Sigmoid colon (tissue), 7 donors: ENCODE measurements around the gene C19orf67. TPM values are rescaled to one million over a fixed set of nuclear protein-coding genes. Genes with fewer than 3 reads are reported as not detected.

Experiments
- DNase-seq: peaks from one replicate; pipeline ENCODE4 v3.0.0-alpha.2; 2019
- H3K27ac ChIP-seq, 4 donors: fragments of 200-600 bp; sonication (generic); one replicate each; pipeline ENCODE4 v1.5.1; 2016 to 2019; ENCODE audit warnings: mild to moderate bottlenecking in 1 of 4
- H3K27me3 ChIP-seq, 3 donors: fragments of 200-600 bp; sonication (generic); one replicate each; pipeline ENCODE4 v1.5.1; 2019; ENCODE audit warnings: mild to moderate bottlenecking in 1 of 3
- H3K36me3 ChIP-seq, 4 donors: fragments of 200-600 bp; sonication (generic); one replicate each; pipeline ENCODE4 v1.5.1; 2016 to 2019
- H3K4me1 ChIP-seq, 4 donors: fragments of 200-600 bp; sonication (generic); one replicate each; pipeline ENCODE4 v1.5.1; 2017 to 2019
- H3K4me3 ChIP-seq, 4 donors: fragments of 200-600 bp; sonication (generic); one replicate each; pipeline ENCODE4 v1.5.1; 2017 to 2019; ENCODE audit warnings: mild to moderate bottlenecking in 2 of 4, moderate library complexity in 1 of 4
- H3K9me3 ChIP-seq, 4 donors: fragments of 200-600 bp in 3 of 4; sonication (generic) in 3 of 4; one replicate each; pipeline versions ENCODE4 v1.5.1 to v1.6.1; 2013 to 2019
- CTCF ChIP-seq, 4 experiments: fragments of 450-650 bp in 3 of 4; fragments of 200-600 bp in 1 of 4; IDR thresholded peaks; one replicate each; pipeline ENCODE4 v1.5.1; 2016 to 2019; ENCODE audit warnings: antibody characterized with exemption in 4 of 4, mild to moderate bottlenecking in 3 of 4, moderate library complexity in 2 of 4
- EP300 ChIP-seq, 4 donors: sonication (generic); formaldehyde crosslinking; IDR thresholded peaks; one replicate each; pipeline ENCODE4 v1.6.1; 2017; ENCODE audit warnings: antibody characterized with exemption in 4 of 4
- POLR2A ChIP-seq, 2 donors: fragments of 450-650 bp; IDR thresholded peaks; one replicate each; pipeline ENCODE4 v1.6.1; 2016; ENCODE audit warnings: antibody characterized with exemption in 2 of 2, mild to moderate bottlenecking in 2 of 2, moderate library complexity in 2 of 2
- POLR2AphosphoS5 ChIP-seq, 4 donors: sonication (generic); formaldehyde crosslinking; IDR thresholded peaks; one replicate each; pipeline ENCODE4 v1.6.1; 2017; ENCODE audit warnings: antibody characterized with exemption in 4 of 4
- WGBS, 2 donors: extraction: QIAGEN DNeasy Blood & Tissue Kit; methylation state at CpG; one replicate each; pipeline ENCODE4 v1.1.7; 2013; 5-methylcytosine and 5-hydroxymethylcytosine counted together
- intact Hi-C: fragments of 100-400 bp; cut with DNase I; formaldehyde crosslinking; loops from one replicate; pipeline ENCODE4 v1.15.1; 2023
- polyA plus RNA-seq, 3 donors: library from polyadenylated mRNA; stranded (reverse); fragments of 200-250 nt; gene quantifications; one replicate each; pipeline ENCODE4 v1.2.3, GENCODE V29; 2013
- total RNA-seq, 4 donors: library from RNA; depleted of rRNA; stranded (reverse); fragments of >200 nt; gene quantifications; one replicate each; pipeline ENCODE4 v1.1.0, GENCODE V29; 2016
- donor health status: healthy with polysubstance abuse.
- donor health status: Bipolar disorder and iron deficiency.
- donor health status: healthy.

C19orf67 gene
- total and polyA plus RNA-seq, 7 donors = 0.06 TPM; not detected in 6

GRCh38 chr19:14091081-14091812 is 5.7 kb upstream of the C19orf67 start:
- H3K9me3 ChIP-seq = peaks cover 4 to 6% (median 5%) of the 10 kb centered on the region in 4 donors
- intact Hi-C loops = loop anchor here (2.0 kb wide), 1 partner anchor 24 kb away; no protein-coding TSS in a partner anchor
- peak overlapping the region; percentile 60 to 84 (median 72) for H3K4me3 ChIP-seq
- peak overlapping the region; percentile 91 to 98 (median 96) for H3K27ac ChIP-seq
- H3K27me3 ChIP-seq = no peaks in the 10 kb centered on the region
- 0% methylated on average over 63 to 69 of the region's 72 CpGs for WGBS, 2 donors
- H3K36me3 ChIP-seq = peaks cover 0 to 22% (median 12%) of the 10 kb centered on the region in 4 donors
- DNase-seq = no peak
- TF ChIP-seq CTCF (IDR thresholded peaks at IDR 0.05) (peak in 1 of 4 experiments; percentile 15), EP300 (IDR thresholded peaks at IDR 0.05) (no peak), POLR2AphosphoS5 (IDR thresholded peaks at IDR 0.05) (peak; percentile 62 to 81 (median 76)), POLR2A (IDR thresholded peaks at IDR 0.05) (no peak)
- H3K4me1 ChIP-seq = peaks cover 0 to 20% (median 17%) of the 10 kb centered on the region in 4 donors

DNA sequence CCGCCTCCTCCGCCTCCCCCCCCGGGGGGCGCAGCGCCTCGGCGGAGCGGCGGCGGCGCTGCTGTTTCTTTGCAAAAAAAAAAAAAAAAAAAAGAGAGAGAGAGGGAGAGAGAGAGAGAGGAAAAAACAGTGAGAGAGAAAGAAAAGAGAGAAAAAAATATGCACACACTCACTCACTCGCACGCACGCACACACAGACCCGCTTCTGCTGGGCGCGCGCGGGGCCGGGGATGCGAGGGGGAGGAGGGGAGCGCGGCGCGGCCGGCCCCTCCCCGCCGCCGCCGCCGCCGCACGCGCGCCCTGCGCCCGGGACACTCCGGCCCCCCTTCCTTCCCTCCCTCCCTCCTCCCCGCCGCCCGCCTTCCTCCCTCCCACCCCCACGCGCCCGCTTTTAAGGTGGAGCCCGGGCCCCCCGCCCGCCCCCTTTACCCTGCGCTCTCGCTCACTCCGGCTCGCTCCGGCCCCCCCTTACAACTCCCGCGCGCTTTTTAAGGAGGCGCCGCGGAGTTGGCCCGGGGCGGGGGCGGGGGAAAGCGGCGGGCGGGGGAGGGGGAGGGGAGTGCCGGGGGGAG is 5.0 kb upstream of the C19orf67 start, which contains the start of gene SAMD1:
Gene SAMD1 (minus strand): TSS at position 243 of the 572 bp plus-strand sequence.
- H3K27me3 ChIP-seq = no peaks in the 10 kb centered on the region
- H3K4me1 ChIP-seq = peaks cover 0 to 20% (median 17%) of the 10 kb centered on the region in 4 donors
- TF ChIP-seq POLR2AphosphoS5 (IDR thresholded peaks at IDR 0.05) (peak in 1 of 4 donors; percentile 9), CTCF (IDR thresholded peaks at IDR 0.05) (no peak)
- H3K9me3 ChIP-seq = peaks cover 4 to 6% (median 5%) of the 10 kb centered on the region in 4 donors
- peak; percentile 98 for DNase-seq
- peak within 1 kb of the TSS; percentile 60 to 84 (median 72) for H3K4me3 ChIP-seq
- H3K27ac ChIP-seq = peak within 1 kb of the TSS; percentile 91 to 98 (median 96)
- intact Hi-C loops = loop anchor here (2.0 kb wide), 1 partner anchor 24 kb away; no protein-coding TSS in a partner anchor
- WGBS, 2 donors = 1% methylated on average over 59 to 62 of the region's 65 CpGs
- peaks cover 0 to 17% (median 12%) of the 10 kb centered on the region in 4 donors for H3K36me3 ChIP-seq

- Histone ChIP-seq H3K9me3 (peaks cover 4 to 6% (median 5%) of the 10 kb centered on the region in 4 donors), H3K27me3 (no peaks in the 10 kb centered on the region), H3K4me1 (peaks cover 0 to 20% (median 17%) of the 10 kb centered on the region in 4 donors), H3K36me3 (peaks cover 0 to 17% (median 12%) of the 10 kb centered on the region in 4 donors), H3K4me3 (peak overlapping the region; percentile 60 to 84 (median 72)), H3K27ac (peak overlapping the region; percentile 91 to 98 (median 96))
- no peak for DNase-seq
- intact Hi-C loops = loop anchor here (2.0 to 10.0 kb wide), 2 partner anchors 25 to 295 kb away; partner anchors contain the start of gene ZSWIM4
- WGBS, 2 donors = 0 to 1% methylated on average over 142 of the region's 142 CpGs
- TF ChIP-seq POLR2AphosphoS5 (IDR thresholded peaks at IDR 0.05) (no peak), CTCF (IDR thresholded peaks at IDR 0.05) (no peak), EP300 (IDR thresholded peaks at IDR 0.05) (no peak), POLR2A (IDR thresholded peaks at IDR 0.05) (no peak)
Observed at GRCh38 chr19:14089662-14090508, 4.3 kb upstream of the C19orf67 start.

- 16 to 22% methylated on average over 16 of the region's 16 CpGs for WGBS, 2 donors
- intact Hi-C loops = loop anchor here (10.0 kb wide), 1 partner anchor 295 kb away; the partner anchor contains the start of gene ZSWIM4
Observed at GRCh38 chr19:14089412-14089661, 3.8 kb upstream of the C19orf67 start.

More at GRCh38 chr19:14089412-14089661, 3.8 kb upstream of the C19orf67 start:
- H3K4me1 ChIP-seq = peaks cover 0 to 20% (median 17%) of the 10 kb centered on the region in 4 donors
- H3K27ac ChIP-seq = peak overlapping the region; percentile 49 to 98 (median 92)
- H3K27me3 ChIP-seq = no peaks in the 10 kb centered on the region
- no peak for TF ChIP-seq POLR2A (IDR thresholded peaks at IDR 0.05)
- no peak for DNase-seq
- peak overlapping the region; percentile 29 to 84 (median 72) for H3K4me3 ChIP-seq
- peaks cover 0 to 17% (median 12%) of the 10 kb centered on the region in 4 donors for H3K36me3 ChIP-seq
- peaks cover 4 to 6% (median 5%) of the 10 kb centered on the region in 4 donors for H3K9me3 ChIP-seq
